ENCODE results near the gene ABCC8. TPM values are rescaled to one million over a fixed set of nuclear protein-coding genes. Genes with fewer than 3 reads are reported as not detected.

Gene ABCC8
- total RNA-seq, 1 donor from 2014 or later, result 0.30 TPM

GRCh38 chr11:17352950-17353820 lies 123.5 kb downstream of the ABCC8 start:
- intact Hi-C loops (cut with micrococcal nuclease), result loop anchor here (1.0 to 10.0 kb wide), 4 partner anchors 77 to 608 kb away; partner anchors contain the start of gene NUCB2
- DNase-seq (ENCODE audit: low spot score), result peak; percentile 35
- H3K27ac Mint-ChIP-seq, result peak overlapping the region; percentile 89
- no peaks in the 10 kb centered on the region for H3K9me3 Mint-ChIP-seq
- H3K27me3 Mint-ChIP-seq (ENCODE audit: low read depth), result peaks cover 4% of the 10 kb centered on the region
- peaks cover 31% of the 10 kb centered on the region for H3K4me1 Mint-ChIP-seq (ENCODE audit: low read depth)
- H3K4me3 Mint-ChIP-seq (ENCODE audit: low read depth), result peak overlapping the region; percentile 82
- H3K36me3 Mint-ChIP-seq (ENCODE audit: low read depth), result peaks cover 34% of the 10 kb centered on the region

- intact Hi-C loops (cut with micrococcal nuclease), result loop anchor here (1.0 to 10.0 kb wide), 3 partner anchors 53 to 607 kb away; no protein-coding TSS in a partner anchor
- Mint-ChIP-seq H3K9me3 (no peaks in the 10 kb centered on the region), H3K4me1 (ENCODE audit: low read depth) (peaks cover 31% of the 10 kb centered on the region), H3K27me3 (ENCODE audit: low read depth) (peaks cover 4% of the 10 kb centered on the region), H3K27ac (peak within 1 kb of the TSS; percentile 89), H3K4me3 (ENCODE audit: low read depth) (peak within 1 kb of the TSS; percentile 82), H3K36me3 (ENCODE audit: low read depth) (peaks cover 33% of the 10 kb centered on the region)
- DNase-seq (ENCODE audit: low spot score), result peak; percentile 42
Observed at GRCh38 chr11:17351510-17352176, 125.0 kb downstream of the ABCC8 start, which contains the start of gene NCR3LG1. Gene NCR3LG1 (plus strand): TSS chr11:17351800. CDS start chr11:17351970, 170 bp downstream.

GRCh38 chr11:17351172-17351509 lies 125.5 kb downstream of the ABCC8 start:
- Mint-ChIP-seq H3K4me1 (ENCODE audit: low read depth) (peaks cover 31% of the 10 kb centered on the region), H3K9me3 (no peaks in the 10 kb centered on the region), H3K27ac (peak overlapping the region; percentile 61), H3K4me3 (ENCODE audit: low read depth) (peak overlapping the region; percentile 67), H3K36me3 (ENCODE audit: low read depth) (peaks cover 28% of the 10 kb centered on the region), H3K27me3 (ENCODE audit: low read depth) (peaks cover 4% of the 10 kb centered on the region)
- no peak for DNase-seq (ENCODE audit: low spot score)
- intact Hi-C loops (cut with micrococcal nuclease), result loop anchor here (1.0 to 10.0 kb wide), 3 partner anchors 53 to 606 kb away; no protein-coding TSS in a partner anchor

GRCh38 chr11:17350455-17351171 lies 126.0 kb downstream of the ABCC8 start:
- intact Hi-C loops (cut with micrococcal nuclease), result loop anchor here (1.0 to 10.0 kb wide), 3 partner anchors 52 to 606 kb away; no protein-coding TSS in a partner anchor
- H3K4me3 Mint-ChIP-seq (ENCODE audit: low read depth), result peak overlapping the region; percentile 67
- H3K27ac Mint-ChIP-seq, result peak overlapping the region; percentile 61
- H3K27me3 Mint-ChIP-seq (ENCODE audit: low read depth), result peaks cover 4% of the 10 kb centered on the region
- H3K4me1 Mint-ChIP-seq (ENCODE audit: low read depth), result peaks cover 31% of the 10 kb centered on the region
- H3K36me3 Mint-ChIP-seq (ENCODE audit: low read depth), result peaks cover 28% of the 10 kb centered on the region
- H3K9me3 Mint-ChIP-seq, result no peaks in the 10 kb centered on the region
- no peak for DNase-seq (ENCODE audit: low spot score)

GRCh38 chr11:17347676-17348075 lies 129.0 kb downstream of the ABCC8 start:
- Mint-ChIP-seq H3K27me3 (ENCODE audit: low read depth) (no peaks in the 10 kb centered on the region), H3K4me3 (ENCODE audit: low read depth) (no peak overlapping the region), H3K36me3 (ENCODE audit: low read depth) (peaks cover 42% of the 10 kb centered on the region), H3K9me3 (no peaks in the 10 kb centered on the region), H3K4me1 (ENCODE audit: low read depth) (peaks cover 24% of the 10 kb centered on the region), H3K27ac (no peak overlapping the region)
- DNase-seq (ENCODE audit: low spot score), result no peak
- intact Hi-C loops (cut with micrococcal nuclease), result no loop called here

GRCh38 chr11:17343907-17344306 lies 132.7 kb downstream of the ABCC8 start:
- no peak for DNase-seq (ENCODE audit: low spot score)
- intact Hi-C loops (cut with micrococcal nuclease), result no loop called here
- H3K9me3 Mint-ChIP-seq, result no peaks in the 10 kb centered on the region

GRCh38 chr11:17343257-17343656 lies 133.4 kb downstream of the ABCC8 start:
- intact Hi-C loops (cut with micrococcal nuclease), result no loop called here
- Mint-ChIP-seq H3K27ac (no peak overlapping the region), H3K4me1 (ENCODE audit: low read depth) (peaks cover 9% of the 10 kb centered on the region), H3K36me3 (ENCODE audit: low read depth) (peaks cover 42% of the 10 kb centered on the region), H3K4me3 (ENCODE audit: low read depth) (no peak overlapping the region), H3K9me3 (no peaks in the 10 kb centered on the region), H3K27me3 (ENCODE audit: low read depth) (no peaks in the 10 kb centered on the region)
- no peak for DNase-seq (ENCODE audit: low spot score)

More at GRCh38 chr11:17343907-17344306, 132.7 kb downstream of the ABCC8 start:
- H3K4me1 Mint-ChIP-seq (ENCODE audit: low read depth), result peaks cover 9% of the 10 kb centered on the region
- no peak overlapping the region for H3K27ac Mint-ChIP-seq
- peaks cover 46% of the 10 kb centered on the region for H3K36me3 Mint-ChIP-seq (ENCODE audit: low read depth)
- H3K4me3 Mint-ChIP-seq (ENCODE audit: low read depth), result no peak overlapping the region
- no peaks in the 10 kb centered on the region for H3K27me3 Mint-ChIP-seq (ENCODE audit: low read depth)

Other genes with a start within 250 kb of the ABCC8 start
- gene NUCB2, start 200.1 kb downstream of the ABCC8 start, total RNA-seq, result 99.4 and 106 TPM in 2 replicates
- gene NCR3LG1, start 125.0 kb downstream of the ABCC8 start, total RNA-seq, result 10.0 and 11.4 TPM in 2 replicates
- gene KCNJ11, start 88.2 kb downstream of the ABCC8 start, total RNA-seq, result 0.83 and 0.91 TPM in 2 replicates
- not detected in 2 replicates for gene USH1C, start 67.6 kb upstream of the ABCC8 start, total RNA-seq
- not detected in 2 replicates for gene OTOG, start 70.4 kb upstream of the ABCC8 start, total RNA-seq
- not detected in 2 replicates for gene MYOD1, start 242.7 kb upstream of the ABCC8 start, total RNA-seq